ENCODE results near the gene DMAP1. TPM values are rescaled to one million over a fixed set of nuclear protein-coding genes. Genes with fewer than 3 reads are reported as not detected.

DMAP1 gene
- total and polyA plus RNA-seq, 9 of the 15 experiments (the other 6 are each of a cell fraction or from before 2014, with no cell fraction given) = 1.5 to 51.2 (median 30.3) TPM

DNA sequence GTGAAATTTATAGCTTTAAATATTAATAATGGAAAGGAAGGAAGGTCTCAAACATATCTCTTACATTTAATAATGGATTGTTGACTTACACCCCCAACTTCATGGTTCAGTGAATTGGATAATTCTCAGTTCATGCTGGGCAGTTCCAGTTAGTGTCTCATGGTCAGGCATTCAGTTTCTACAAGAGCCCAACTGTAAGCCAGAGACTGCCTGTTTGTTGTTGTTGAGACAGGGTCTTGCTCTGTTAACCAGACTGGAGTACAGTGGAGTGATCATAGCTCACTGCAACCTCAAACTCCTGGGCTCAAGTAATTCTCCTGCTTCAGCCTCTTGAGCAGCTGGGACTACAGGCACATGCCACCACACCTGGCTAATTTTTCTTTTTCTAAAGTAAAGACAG, 5.0 kb upstream of the DMAP1 start:
- intact Hi-C loops (cut with micrococcal nuclease) (no loop called here), in situ Hi-C loops (cut with MboI) (no loop called here)
- H3K36me3 ChIP-seq (ENCODE audit: control insufficient read depth, insufficient read depth, low read length) = no peaks in the 10 kb centered on the region
- no peaks in the 10 kb centered on the region for H3K9me3 ChIP-seq (replicated peaks; ENCODE audit: control insufficient read depth, insufficient read depth, low read depth, low read length)
- peaks cover 0 to 12% of the 10 kb centered on the region in 2 experiments; a peak in 2 of 5 replicates for H3K27me3 ChIP-seq (ENCODE audit: control insufficient read depth in 2 of 2, insufficient read depth in 2 of 2, low read length in 2 of 2)
- no peak overlapping the region for H3K27ac ChIP-seq (ENCODE audit: extremely low read depth, low read depth, low read length)
- H3K9ac ChIP-seq (ENCODE audit: insufficient read depth in 1 of 2, low read depth in 2 of 2, low read length in 2 of 2) = no peak overlapping the region
- H3K9me1 ChIP-seq (ENCODE audit: control insufficient read depth, insufficient read depth, low read length) = no peaks in the 10 kb centered on the region
- no peaks in the 10 kb centered on the region for H4K20me1 ChIP-seq (replicated peaks; ENCODE audit: control insufficient read depth, insufficient read depth, low read length)
- no peak overlapping the region for H3K4me2 ChIP-seq (ENCODE audit: insufficient read depth, low read length)
- TF ChIP-seq DMBX1 (CRISPR knock-in tag; IDR thresholded peaks at IDR 0.05; ENCODE audit: borderline replicate concordance) (no peak), RB1 (IDR thresholded peaks at IDR 0.05; ENCODE audit: low read depth) (no peak), POLR2G (IDR thresholded peaks at IDR 0.05; ENCODE audit: low read depth, low read length) (no peak), RHOXF2B (CRISPR knock-in tag; conservative IDR thresholded peaks at IDR 0.05) (no peak), ZNF696 (CRISPR knock-in tag; conservative IDR thresholded peaks at IDR 0.05) (no peak), FUS (optimal IDR thresholded peaks at IDR 0.05; ENCODE audit: low read depth, low read length) (no peak), NR4A1 (CRISPR knock-in tag; IDR thresholded peaks at IDR 0.05) (no peak), NR4A1 (tag; IDR thresholded peaks at IDR 0.05) (no peak), PPARD (CRISPR knock-in tag; IDR thresholded peaks at IDR 0.05) (no peak), CTBP1 (IDR thresholded peaks at IDR 0.05; ENCODE audit: borderline replicate concordance) (no peak), ZNF212 (CRISPR knock-in tag; IDR thresholded peaks at IDR 0.05) (no peak), TBP (optimal IDR thresholded peaks at IDR 0.05; ENCODE audit: low read depth, low read length) (no peak)
- TF ChIP-seq, protein P1, sequence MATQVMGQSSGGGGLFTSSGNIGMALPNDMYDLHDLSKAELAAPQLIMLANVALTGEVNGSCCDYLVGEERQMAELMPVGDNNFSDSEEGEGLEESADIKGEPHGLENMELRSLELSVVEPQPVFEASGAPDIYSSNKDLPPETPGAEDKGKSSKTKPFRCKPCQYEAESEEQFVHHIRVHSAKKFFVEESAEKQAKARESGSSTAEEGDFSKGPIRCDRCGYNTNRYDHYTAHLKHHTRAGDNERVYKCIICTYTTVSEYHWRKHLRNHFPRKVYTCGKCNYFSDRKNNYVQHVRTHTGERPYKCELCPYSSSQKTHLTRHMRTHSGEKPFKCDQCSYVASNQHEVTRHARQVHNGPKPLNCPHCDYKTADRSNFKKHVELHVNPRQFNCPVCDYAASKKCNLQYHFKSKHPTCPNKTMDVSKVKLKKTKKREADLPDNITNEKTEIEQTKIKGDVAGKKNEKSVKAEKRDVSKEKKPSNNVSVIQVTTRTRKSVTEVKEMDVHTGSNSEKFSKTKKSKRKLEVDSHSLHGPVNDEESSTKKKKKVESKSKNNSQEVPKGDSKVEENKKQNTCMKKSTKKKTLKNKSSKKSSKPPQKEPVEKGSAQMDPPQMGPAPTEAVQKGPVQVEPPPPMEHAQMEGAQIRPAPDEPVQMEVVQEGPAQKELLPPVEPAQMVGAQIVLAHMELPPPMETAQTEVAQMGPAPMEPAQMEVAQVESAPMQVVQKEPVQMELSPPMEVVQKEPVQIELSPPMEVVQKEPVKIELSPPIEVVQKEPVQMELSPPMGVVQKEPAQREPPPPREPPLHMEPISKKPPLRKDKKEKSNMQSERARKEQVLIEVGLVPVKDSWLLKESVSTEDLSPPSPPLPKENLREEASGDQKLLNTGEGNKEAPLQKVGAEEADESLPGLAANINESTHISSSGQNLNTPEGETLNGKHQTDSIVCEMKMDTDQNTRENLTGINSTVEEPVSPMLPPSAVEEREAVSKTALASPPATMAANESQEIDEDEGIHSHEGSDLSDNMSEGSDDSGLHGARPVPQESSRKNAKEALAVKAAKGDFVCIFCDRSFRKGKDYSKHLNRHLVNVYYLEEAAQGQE (IDR thresholded peaks at IDR 0.05; ENCODE audit: borderline replicate concordance) = no peak
- TF ChIP-seq, protein P1 (CRISPR knock-in tag; IDR thresholded peaks at IDR 0.05; ENCODE audit: low read depth) = no peak
- TF ChIP-seq, protein P2, sequence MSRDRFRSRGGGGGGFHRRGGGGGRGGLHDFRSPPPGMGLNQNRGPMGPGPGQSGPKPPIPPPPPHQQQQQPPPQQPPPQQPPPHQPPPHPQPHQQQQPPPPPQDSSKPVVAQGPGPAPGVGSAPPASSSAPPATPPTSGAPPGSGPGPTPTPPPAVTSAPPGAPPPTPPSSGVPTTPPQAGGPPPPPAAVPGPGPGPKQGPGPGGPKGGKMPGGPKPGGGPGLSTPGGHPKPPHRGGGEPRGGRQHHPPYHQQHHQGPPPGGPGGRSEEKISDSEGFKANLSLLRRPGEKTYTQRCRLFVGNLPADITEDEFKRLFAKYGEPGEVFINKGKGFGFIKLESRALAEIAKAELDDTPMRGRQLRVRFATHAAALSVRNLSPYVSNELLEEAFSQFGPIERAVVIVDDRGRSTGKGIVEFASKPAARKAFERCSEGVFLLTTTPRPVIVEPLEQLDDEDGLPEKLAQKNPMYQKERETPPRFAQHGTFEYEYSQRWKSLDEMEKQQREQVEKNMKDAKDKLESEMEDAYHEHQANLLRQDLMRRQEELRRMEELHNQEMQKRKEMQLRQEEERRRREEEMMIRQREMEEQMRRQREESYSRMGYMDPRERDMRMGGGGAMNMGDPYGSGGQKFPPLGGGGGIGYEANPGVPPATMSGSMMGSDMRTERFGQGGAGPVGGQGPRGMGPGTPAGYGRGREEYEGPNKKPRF (IDR thresholded peaks at IDR 0.05; ENCODE audit: low read depth, low read length) = no peak
- POLR2A ChIA-PET = interaction anchor here (0.7 kb wide), 2 partner anchors 37 to 635 kb away, joined by 3 read pairs; partner anchors contain the start of gene PTCH2
- BruUV-seq (replicated peaks) = no TSS peak
- H3K79me2 ChIP-seq (ENCODE audit: control insufficient read depth, insufficient read depth, low read length) = no peaks in the 10 kb centered on the region
- no peak overlapping the region for H2AFZ ChIP-seq (ENCODE audit: low read depth, low read length)
- peaks cover 0 to 6% of the 10 kb centered on the region in 2 experiments; a peak in 4 of 5 replicates for H3K4me1 ChIP-seq (replicated peaks in 1 of 2; ENCODE audit: control insufficient read depth in 2 of 2, insufficient read depth in 2 of 2, low read length in 2 of 2)
- ATAC-seq = no peak
- CTCF ChIA-PET (ENCODE audit: low intra/inter-chr PET ratio) = no interaction called here
- no peak for DNase-seq (ENCODE audit: extremely low read depth in 1 of 4, low spot score in 3 of 4)
- FAIRE-seq = no peak
- no peak overlapping the region for H3K4me3 ChIP-seq

All from K562 (cell line).